Neuronal stem cell (in vitro differentiated cells): ENCODE results near the gene IQCH.

Source experiments
- DNase-seq: peaks from one replicate; pipeline ENCODE4 v3.0.0-alpha.2; 2013; ENCODE audit warnings: low spot score
- H2AFZ ChIP-seq: one replicate; pipeline ENCODE4 v1.6.1; 2013; ENCODE audit warnings: mild to moderate bottlenecking, low read length, inconsistent platforms
- H2AK5ac ChIP-seq: 2 replicates; pipeline ENCODE4 v1.6.1; 2013; ENCODE audit warnings: low read depth, mild to moderate bottlenecking, inconsistent platforms, low read length, moderate library complexity, mixed read lengths
- H2BK120ac ChIP-seq: 2 replicates; pipeline ENCODE4 v1.6.1; 2013; ENCODE audit warnings: low read depth, mild to moderate bottlenecking, inconsistent platforms, low read length, moderate library complexity, mixed read lengths
- H2BK12ac ChIP-seq: one replicate; pipeline ENCODE4 v1.6.1; 2013; ENCODE audit warnings: low read length, inconsistent platforms
- H2BK15ac ChIP-seq: 2 replicates; pipeline ENCODE4 v1.6.1; 2013; ENCODE audit warnings: mild to moderate bottlenecking, low read length, inconsistent platforms, mixed read lengths
- H2BK5ac ChIP-seq: one replicate; pipeline ENCODE4 v1.6.1; 2013; ENCODE audit warnings: inconsistent platforms, mild to moderate bottlenecking, low read length, moderate library complexity
- H3K14ac ChIP-seq: one replicate; pipeline ENCODE4 v1.6.1; 2013; ENCODE audit warnings: low read length, inconsistent platforms
- H3K18ac ChIP-seq: 2 replicates; pipeline ENCODE4 v1.6.1; 2013; ENCODE audit warnings: low read length, inconsistent platforms
- H3K23ac ChIP-seq: 2 replicates; pipeline ENCODE4 v1.6.1; 2013; ENCODE audit warnings: low read depth, mild to moderate bottlenecking, mixed read lengths, low read length, inconsistent platforms; ENCODE audit not compliant: poor library complexity
- H3K27ac ChIP-seq: replicated peaks from 3 replicates; pipeline ENCODE4 v1.5.1; 2013; ENCODE audit warnings: low read length, inconsistent platforms
- H3K27me3 ChIP-seq, 3 experiments: 2 replicates each; pipeline ENCODE4 v1.6.1; 2013; ENCODE audit warnings: low read length in 3 of 3, mild to moderate bottlenecking in 2 of 3, inconsistent platforms in 1 of 3, low read depth in 1 of 3, mixed read lengths in 1 of 3, moderate library complexity in 1 of 3; ENCODE audit not compliant: control insufficient read depth in 3 of 3, insufficient read depth in 3 of 3
- H3K36me3 ChIP-seq, 2 donors: replicated peaks in 1 of 2; 2 replicates each; pipeline ENCODE4 v1.6.1; 2013; ENCODE audit warnings: low read length in 2 of 2; ENCODE audit not compliant: control insufficient read depth in 2 of 2, insufficient read depth in 2 of 2
- H3K4ac ChIP-seq: 2 replicates; pipeline ENCODE4 v1.6.1; 2013; ENCODE audit warnings: inconsistent platforms, mild to moderate bottlenecking, low read length, moderate library complexity
- H3K4me1 ChIP-seq, 2 donors: 1 replicate in 1 of 2; 2 replicates in 1 of 2; pipeline ENCODE4 v1.6.1; 2013; ENCODE audit warnings: low read length in 2 of 2, low read depth in 1 of 2; ENCODE audit not compliant: control insufficient read depth in 2 of 2, insufficient read depth in 1 of 2
- H3K4me2 ChIP-seq: one replicate; pipeline ENCODE4 v1.6.1; 2013; ENCODE audit warnings: mild to moderate bottlenecking, low read length, inconsistent platforms; ENCODE audit not compliant: insufficient read depth, poor library complexity, severe bottlenecking
- H3K4me3 ChIP-seq, 2 donors: 2 replicates each; pipeline ENCODE4 v1.5.1; 2013; ENCODE audit warnings: low read length in 2 of 2, mild to moderate bottlenecking in 2 of 2, inconsistent platforms in 1 of 2, moderate library complexity in 1 of 2
- H3K79me1 ChIP-seq: one replicate; pipeline ENCODE4 v1.6.1; 2013; ENCODE audit warnings: low read depth, mild to moderate bottlenecking, inconsistent platforms, low read length, moderate library complexity
- H3K9ac ChIP-seq: one replicate; pipeline ENCODE4 v1.6.1; 2013; ENCODE audit warnings: mild to moderate bottlenecking, low read depth, low read length, inconsistent platforms; ENCODE audit not compliant: poor library complexity
- H3K9me3 ChIP-seq, 2 donors: replicated peaks in 1 of 2; 2 replicates each; pipeline versions ENCODE3 to v1.6.1; 2013; ENCODE audit warnings: low read length in 2 of 2, mild to moderate bottlenecking in 2 of 2, inconsistent platforms in 1 of 2, low read depth in 1 of 2, mixed read lengths in 1 of 2, moderate library complexity in 1 of 2; ENCODE audit not compliant: control insufficient read depth in 2 of 2, insufficient read depth in 1 of 2
- H4K8ac ChIP-seq: one replicate; pipeline ENCODE4 v1.6.1; 2013; ENCODE audit warnings: low read depth, mild to moderate bottlenecking, inconsistent platforms, low read length, moderate library complexity
- H4K91ac ChIP-seq: one replicate; pipeline ENCODE4 v1.6.1; 2013; ENCODE audit warnings: low read length, low read depth, mild to moderate bottlenecking, inconsistent platforms; ENCODE audit not compliant: poor library complexity
- WGBS, 2 donors: extraction: QIAGEN DNeasy Blood & Tissue Kit; methylation state at CpG; one replicate each; pipeline ENCODE4 v1.1.7; 2013; ENCODE audit warnings: missing lambda C conversion rate in 2 of 2, mixed read lengths in 1 of 2; ENCODE audit not compliant: insufficient read length in 2 of 2, insufficient replicate concordance in 1 of 2; ENCODE audit errors: extremely low coverage in 2 of 2; 5-methylcytosine and 5-hydroxymethylcytosine counted together

IQCH gene

GRCh38 chr15:67504796-67505195 lies 250.2 kb downstream of the IQCH start:
- Histone ChIP-seq H3K79me1 (no peaks in the 10 kb centered on the region), H2BK12ac (no peak overlapping the region), H3K18ac (no peak overlapping the region), H3K4me2 (no peak overlapping the region), H3K4me1 (peaks cover 3 to 5% of the 10 kb centered on the region in 2 donors), H2BK15ac (no peak overlapping the region), H3K27me3 (no peaks in the 10 kb centered on the region), H3K4ac (no peak overlapping the region), H2AK5ac (no peak overlapping the region), H3K14ac (no peak overlapping the region), H3K23ac (no peak overlapping the region), H3K36me3 (no peaks in the 10 kb centered on the region), H3K9me3 (no peaks in the 10 kb centered on the region), H3K4me3 (no peak overlapping the region), H3K27ac (no peak overlapping the region), H2AFZ (no peak overlapping the region), H2BK5ac (no peak overlapping the region), H4K8ac (no peak overlapping the region), H4K91ac (no peak overlapping the region), H2BK120ac (no peak overlapping the region), H3K9ac (no peak overlapping the region)
- WGBS, 2 donors, result no CpG with 5 or more reads among the region's 5 CpGs
- DNase-seq, result no peak

GRCh38 chr15:67505675-67506572 lies 251.3 kb downstream of the IQCH start:
- H4K8ac ChIP-seq, result no peak overlapping the region
- no peaks in the 10 kb centered on the region for H3K79me1 ChIP-seq
- no peak overlapping the region for H2BK12ac ChIP-seq
- H3K27ac ChIP-seq, result no peak overlapping the region
- H3K14ac ChIP-seq, result no peak overlapping the region
- H3K4me2 ChIP-seq, result no peak overlapping the region
- no peak overlapping the region for H4K91ac ChIP-seq
- no CpG with 5 or more reads among the region's 5 CpGs for WGBS, 2 donors
- H3K18ac ChIP-seq, result no peak overlapping the region
- H2BK15ac ChIP-seq, result no peak overlapping the region
- H3K23ac ChIP-seq, result no peak overlapping the region
- H2BK5ac ChIP-seq, result no peak overlapping the region
- DNase-seq, result no peak
- no peak overlapping the region for H2AK5ac ChIP-seq
- H3K9ac ChIP-seq, result no peak overlapping the region
- peaks cover 3 to 5% of the 10 kb centered on the region in 2 donors for H3K4me1 ChIP-seq
- H3K36me3 ChIP-seq, result no peaks in the 10 kb centered on the region
- no peak overlapping the region for H2BK120ac ChIP-seq
- H3K27me3 ChIP-seq, result no peaks in the 10 kb centered on the region
- H3K4me3 ChIP-seq, result no peak overlapping the region
- H3K9me3 ChIP-seq, result no peaks in the 10 kb centered on the region
- H2AFZ ChIP-seq, result no peak overlapping the region
- H3K4ac ChIP-seq, result no peak overlapping the region

GRCh38 chr15:67506775-67507747 lies 252.5 kb downstream of the IQCH start:
- H3K36me3 ChIP-seq, result no peaks in the 10 kb centered on the region
- H3K14ac ChIP-seq, result no peak overlapping the region
- H3K4me2 ChIP-seq, result no peak overlapping the region
- no CpG with 5 or more reads among the region's 11 CpGs for WGBS, 2 donors
- DNase-seq, result no peak
- H3K27me3 ChIP-seq, result no peaks in the 10 kb centered on the region
- H2BK12ac ChIP-seq, result no peak overlapping the region
- peaks cover 0 to 1% of the 10 kb centered on the region in 2 donors for H3K4me1 ChIP-seq
- no peak overlapping the region for H2AK5ac ChIP-seq
- no peak overlapping the region for H3K27ac ChIP-seq
- H4K91ac ChIP-seq, result no peak overlapping the region
- H2BK120ac ChIP-seq, result no peak overlapping the region
- H3K79me1 ChIP-seq, result no peaks in the 10 kb centered on the region
- no peak overlapping the region for H4K8ac ChIP-seq
- H3K4me3 ChIP-seq, result no peak overlapping the region
- H3K23ac ChIP-seq, result no peak overlapping the region
- no peak overlapping the region for H2AFZ ChIP-seq
- H3K9me3 ChIP-seq, result no peaks in the 10 kb centered on the region
- no peak overlapping the region for H3K4ac ChIP-seq
- no peak overlapping the region for H3K18ac ChIP-seq
- no peak overlapping the region for H2BK15ac ChIP-seq
- H3K9ac ChIP-seq, result no peak overlapping the region
- H2BK5ac ChIP-seq, result no peak overlapping the region

GRCh38 chr15:67508407-67508806 lies 253.8 kb downstream of the IQCH start:
- Histone ChIP-seq H2BK15ac (no peak overlapping the region), H3K18ac (no peak overlapping the region), H3K23ac (no peak overlapping the region), H3K14ac (no peak overlapping the region), H2BK5ac (no peak overlapping the region), H4K8ac (no peak overlapping the region), H3K4me2 (no peak overlapping the region), H2AK5ac (no peak overlapping the region), H3K79me1 (no peaks in the 10 kb centered on the region), H3K27me3 (no peaks in the 10 kb centered on the region), H3K27ac (no peak overlapping the region), H2BK12ac (no peak overlapping the region), H3K4me1 (no peaks in the 10 kb centered on the region), H3K4me3 (no peak overlapping the region), H2AFZ (no peak overlapping the region), H3K36me3 (peaks cover 0 to 5% of the 10 kb centered on the region in 2 donors), H3K9me3 (no peaks in the 10 kb centered on the region), H3K4ac (no peak overlapping the region), H2BK120ac (no peak overlapping the region), H3K9ac (no peak overlapping the region), H4K91ac (no peak overlapping the region)
- no peak for DNase-seq
- WGBS, 2 donors, result no CpG with 5 or more reads among the region's 3 CpGs
